Measurements from ENCODE around the gene LTBP3.

- TF ChIP-seq CTCF (IDR thresholded peaks at IDR 0.05; ENCODE audit: extremely low read depth in 1 of 2, insufficient read depth in 1 of 2, low read depth in 1 of 2, low read length in 2 of 2) = no peak
- TF ChIP-seq MAX (IDR thresholded peaks at IDR 0.05; ENCODE audit: insufficient read depth, insufficient read length) = no peak
- TF ChIP-seq POLR2AphosphoS5 (IDR thresholded peaks at IDR 0.05; ENCODE audit: insufficient read depth, low read depth, low read length) = no peak
- no peak for TF ChIP-seq POLR2A (IDR thresholded peaks at IDR 0.05; ENCODE audit: low read depth, low read length)
- no peak for TF ChIP-seq FOS (IDR thresholded peaks at IDR 0.05; ENCODE audit: borderline replicate concordance, insufficient read depth, low read length)
- no peak for TF ChIP-seq MYC (IDR thresholded peaks at IDR 0.05; ENCODE audit: low read depth, low read length)
- TF ChIP-seq EZH2 (IDR thresholded peaks at IDR 0.05; ENCODE audit: borderline replicate concordance, low read depth, low read length, severe bottlenecking) = no peak
- no peak for TF ChIP-seq JUN (IDR thresholded peaks at IDR 0.05; ENCODE audit: borderline replicate concordance, insufficient read depth, insufficient read length, low read depth)
Measured at GRCh38 chr11:65549096-65549495, 9.1 kb downstream of the LTBP3 start.

Data from endothelial cell of umbilical vein (primary cell).